NT2/D1 (cell line): ENCODE measurements around the gene LCOR.
"Not testable (repeated sequence)": the region's sequence is repeated elsewhere in the genome, so short reads cannot be mapped to it uniquely, and the experiment has no call there.

Experiments
- DNase-seq: peaks from one replicate; pipeline ENCODE4 v3.0.0-alpha.2; 2011; ENCODE audit warnings: low read depth, low spot score
- H3K27me3 ChIP-seq: 2 replicates; pipeline ENCODE4 v1.6.0; 2011; ENCODE audit warnings: mild to moderate bottlenecking; ENCODE audit not compliant: insufficient read length, insufficient read depth
- H3K36me3 ChIP-seq: 2 replicates; pipeline ENCODE4 v1.6.1; 2011; ENCODE audit warnings: mild to moderate bottlenecking, low read length, mixed read lengths; ENCODE audit not compliant: insufficient read depth, insufficient read length
- H3K4me1 ChIP-seq: 2 replicates; pipeline ENCODE4 v1.5.1; 2011; ENCODE audit not compliant: insufficient read depth, insufficient read length
- H3K4me3 ChIP-seq: 2 replicates; pipeline ENCODE4 v1.5.1; 2011; ENCODE audit warnings: low read depth; ENCODE audit not compliant: insufficient read length
- H3K9ac ChIP-seq: 2 replicates; pipeline ENCODE4 v1.6.0; 2011; ENCODE audit warnings: low read depth; ENCODE audit not compliant: insufficient read length
- H3K9me3 ChIP-seq: 2 replicates; pipeline ENCODE4 v1.5.1; 2011; ENCODE audit warnings: mild to moderate bottlenecking, low read length; ENCODE audit not compliant: insufficient read depth
- SUZ12 ChIP-seq: IDR thresholded peaks from 2 replicates; pipeline ENCODE4 v1.6.1; 2011; ENCODE audit not compliant: insufficient read length, insufficient read depth; ENCODE audit errors: extremely low read depth
- YY1 ChIP-seq: IDR thresholded peaks from 2 replicates; pipeline ENCODE4 v1.6.1; 2011; ENCODE audit not compliant: insufficient read length, insufficient read depth
- ZNF274 ChIP-seq: IDR thresholded peaks from 2 replicates; pipeline ENCODE4 v1.6.1; 2011; ENCODE audit warnings: mild to moderate bottlenecking, low read depth, low read length

Gene LCOR

DNA sequence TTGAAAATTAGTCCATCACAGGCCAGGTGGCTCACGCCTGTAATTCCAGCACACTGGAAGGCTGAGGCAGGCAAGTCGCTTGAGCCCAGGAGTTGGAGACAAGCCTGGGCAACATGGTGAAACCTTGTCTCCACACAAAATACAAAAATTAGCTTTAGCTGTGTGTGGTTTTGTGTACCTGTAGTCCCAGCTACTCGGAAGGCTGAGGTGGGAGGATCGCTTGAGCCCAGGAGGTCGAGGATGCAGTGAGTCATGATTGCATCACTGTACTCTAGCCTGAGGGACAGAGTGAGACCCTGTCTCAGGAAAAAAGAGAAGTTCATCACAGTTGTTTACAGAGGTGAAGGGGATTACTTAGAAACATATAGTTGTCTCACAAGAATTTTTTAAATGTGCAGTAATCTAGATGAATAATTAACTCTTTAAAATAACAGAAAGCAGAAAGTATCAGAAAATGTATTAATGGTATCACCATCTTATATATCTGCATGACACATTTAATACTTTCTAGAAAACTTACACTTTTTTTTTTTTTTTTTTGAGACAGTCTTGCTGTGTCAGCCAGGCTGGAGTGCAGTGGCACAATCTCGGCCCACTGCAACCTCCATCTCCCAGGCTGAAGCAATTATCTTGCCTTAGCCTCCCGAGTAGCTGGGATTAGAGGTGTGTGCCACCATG lies 8.9 kb downstream of the LCOR start:
- Histone ChIP-seq H3K27me3 (no peaks in the 10 kb centered on the region), H3K4me3 (no peak overlapping the region), H3K4me1 (no peaks in the 10 kb centered on the region), H3K36me3 (no peaks in the 10 kb centered on the region), H3K9me3 (no peaks in the 10 kb centered on the region), H3K9ac (no peak overlapping the region)
- DNase-seq = no peak
- TF ChIP-seq YY1 (no peak), SUZ12 (no peak), ZNF274 (no peak)

- Histone ChIP-seq H3K4me1 (no peaks in the 10 kb centered on the region), H3K36me3 (no peaks in the 10 kb centered on the region), H3K9ac (no peak overlapping the region), H3K4me3 (no peak overlapping the region), H3K9me3 (no peaks in the 10 kb centered on the region), H3K27me3 (no peaks in the 10 kb centered on the region)
- DNase-seq = no peak
- TF ChIP-seq SUZ12 = no peak
- no peak for TF ChIP-seq ZNF274
- TF ChIP-seq YY1 = no peak
Observed at GRCh38 chr10:96842896-96843723, 11.0 kb downstream of the LCOR start.

GRCh38 chr10:96843823-96844222 lies 11.7 kb downstream of the LCOR start:
- H3K4me1 ChIP-seq = no peaks in the 10 kb centered on the region
- H3K9ac ChIP-seq = no peak overlapping the region
- no peaks in the 10 kb centered on the region for H3K9me3 ChIP-seq
- no peak for DNase-seq
- no peak overlapping the region for H3K4me3 ChIP-seq
- no peaks in the 10 kb centered on the region for H3K27me3 ChIP-seq
- no peak for TF ChIP-seq SUZ12
- TF ChIP-seq ZNF274 = no peak
- no peak for TF ChIP-seq YY1
- H3K36me3 ChIP-seq = no peaks in the 10 kb centered on the region

GRCh38 chr10:96846395-96846794 lies 14.3 kb downstream of the LCOR start:
- Histone ChIP-seq H3K4me1 (no peaks in the 10 kb centered on the region), H3K4me3 (no peak overlapping the region), H3K9me3 (no peaks in the 10 kb centered on the region), H3K9ac (no peak overlapping the region), H3K27me3 (no peaks in the 10 kb centered on the region), H3K36me3 (no peaks in the 10 kb centered on the region)
- TF ChIP-seq YY1 (no peak), SUZ12 (no peak), ZNF274 (no peak)
- no peak for DNase-seq

GRCh38 chr10:96846926-96847325 lies 14.8 kb downstream of the LCOR start:
- Histone ChIP-seq H3K9me3 (no peaks in the 10 kb centered on the region), H3K4me1 (no peaks in the 10 kb centered on the region), H3K36me3 (no peaks in the 10 kb centered on the region), H3K27me3 (no peaks in the 10 kb centered on the region), H3K9ac (no peak overlapping the region), H3K4me3 (no peak overlapping the region)
- no peak for DNase-seq
- TF ChIP-seq YY1 (no peak), ZNF274 (no peak), SUZ12 (no peak)

- DNase-seq, H3K9me3 ChIP-seq: not testable (repeated sequence)
Observed at GRCh38 chr10:96847356-96847755, 15.3 kb downstream of the LCOR start.

DNA sequence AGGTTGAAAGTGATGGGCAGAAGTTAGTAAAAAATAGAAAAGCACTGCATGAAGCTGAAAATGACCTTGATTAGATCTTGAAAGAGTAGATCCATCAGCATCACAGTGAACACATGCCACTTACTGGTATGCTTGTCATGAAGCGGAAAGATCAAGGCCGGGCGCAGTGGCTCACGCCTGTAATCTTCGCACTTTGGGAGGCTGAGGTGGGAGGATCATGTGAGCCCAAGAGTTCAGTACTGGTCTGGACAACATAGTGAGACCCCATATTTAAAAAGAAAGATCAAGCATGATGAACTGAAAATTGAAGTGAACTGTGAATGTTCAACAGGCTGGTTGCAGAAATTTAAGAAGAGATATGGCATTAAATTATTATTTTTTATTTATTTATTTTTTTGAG lies 18.0 kb downstream of the LCOR start:
- Histone ChIP-seq H3K9ac (no peak overlapping the region), H3K36me3 (no peaks in the 10 kb centered on the region), H3K4me1 (no peaks in the 10 kb centered on the region), H3K27me3 (no peaks in the 10 kb centered on the region), H3K4me3 (no peak overlapping the region), H3K9me3 (no peaks in the 10 kb centered on the region)
- TF ChIP-seq SUZ12 = no peak
- no peak for TF ChIP-seq ZNF274
- TF ChIP-seq YY1 = no peak
- DNase-seq = no peak

More at GRCh38 chr10:96847356-96847755, 15.3 kb downstream of the LCOR start:
- H3K9ac ChIP-seq, H3K4me1 ChIP-seq, H3K4me3 ChIP-seq, H3K27me3 ChIP-seq, H3K36me3 ChIP-seq: not testable (repeated sequence)

GRCh38 chr10:96850825-96851224 lies 18.7 kb downstream of the LCOR start:
- Histone ChIP-seq H3K27me3 (no peaks in the 10 kb centered on the region), H3K9ac (no peak overlapping the region), H3K4me3 (no peak overlapping the region), H3K36me3 (no peaks in the 10 kb centered on the region), H3K9me3 (no peaks in the 10 kb centered on the region), H3K4me1 (no peaks in the 10 kb centered on the region)
- no peak for DNase-seq
- TF ChIP-seq YY1 = no peak
- TF ChIP-seq ZNF274 = no peak
- TF ChIP-seq SUZ12 = no peak
